Endothelial cell of umbilical vein (primary cell): ENCODE data around the gene ARHGAP28. TPM values are rescaled to one million over a fixed set of nuclear protein-coding genes. Genes with fewer than 3 reads are reported as not detected.

Experiments
- BruUV-seq: library from RNA; stranded (reverse); fragments of 400-500 nt; replicated peaks from 2 replicates; lab custom pipeline; 2021; lab: Mats Ljungman, UMichigan
- CTCF ChIA-PET: fragments of 300-600, 350-600 bp; sonication (Branson Sonifier 250); formaldehyde crosslinking; loops from one replicate; lab custom pipeline; 2021; ENCODE audit warnings: antibody characterized with exemption, inconsistent platforms; lab: Charles Lee
- POLR2A ChIA-PET: fragments of 300-600, 350-600 bp; sonication (Branson Sonifier 250); formaldehyde crosslinking; loops from one replicate; lab custom pipeline; 2021; ENCODE audit warnings: antibody characterized with exemption, inconsistent platforms; lab: Charles Lee
- DNase-seq: peaks from one replicate; pipeline ENCODE4 v3.0.0-alpha.2; 2011; ENCODE audit warnings: low read depth, low spot score
- FAIRE-seq: peaks from 2 replicates; lab custom pipeline; 2011; peaks lifted over from hg19 to GRCh38; lab: Jason Lieb, UNC
- H2AFZ ChIP-seq: 2 replicates; pipeline ENCODE4 v1.6.0; 2012; ENCODE audit warnings: low read depth, low read length, control low read depth, inconsistent platforms
- H3K27ac ChIP-seq: 2 replicates; pipeline ENCODE4 v1.5.1; 2011; ENCODE audit warnings: low read depth, mild to moderate bottlenecking, control low read depth, low read length, moderate library complexity; ENCODE audit not compliant: insufficient read depth
- H3K27me3 ChIP-seq, 2 experiments: 2 replicates each; pipeline versions ENCODE4 v1.6.0 to v1.6.1; 2011; ENCODE audit warnings: low read length in 2 of 2, mixed read lengths in 1 of 2; ENCODE audit not compliant: control insufficient read depth in 2 of 2, insufficient read depth in 2 of 2
- H3K36me3 ChIP-seq, 2 experiments: 2 replicates in 1 of 2; 3 replicates in 1 of 2; pipeline ENCODE4 v1.5.1; 2011; ENCODE audit warnings: low read length in 2 of 2, mild to moderate bottlenecking in 1 of 2, moderate library complexity in 1 of 2; ENCODE audit not compliant: control insufficient read depth in 2 of 2, insufficient read depth in 2 of 2; ENCODE audit errors: extremely low read depth in 1 of 2
- H3K4me1 ChIP-seq: 3 replicates; pipeline ENCODE4 v1.5.1; 2011; ENCODE audit warnings: mild to moderate bottlenecking, low read length; ENCODE audit not compliant: control insufficient read depth, insufficient read depth; ENCODE audit errors: extremely low read depth
- H3K4me2 ChIP-seq: 2 replicates; pipeline ENCODE4 v1.6.1; 2011; ENCODE audit warnings: low read length, control low read depth, mixed read lengths; ENCODE audit not compliant: insufficient read depth
- H3K4me3 ChIP-seq, 3 experiments: fragments of 200-600 bp in 1 of 3; sonication (generic), shearing (Covaris generic) in 1 of 3; replicated peaks in 1 of 3; 2 replicates each; pipeline ENCODE4 v1.5.1; 2011 to 2016; ENCODE audit warnings: control low read depth in 3 of 3, low read length in 3 of 3, mild to moderate bottlenecking in 2 of 3, inconsistent platforms in 1 of 3, low read depth in 1 of 3, moderate library complexity in 1 of 3; ENCODE audit not compliant: insufficient read depth in 1 of 3
- H3K79me2 ChIP-seq: 2 replicates; pipeline ENCODE4 v1.6.0; 2012; ENCODE audit warnings: low read length, inconsistent platforms; ENCODE audit not compliant: control insufficient read depth, insufficient read depth
- H3K9ac ChIP-seq: replicated peaks from 2 replicates; pipeline ENCODE3; 2011; ENCODE audit warnings: low read length, control low read depth; ENCODE audit not compliant: insufficient read depth; ENCODE audit errors: extremely low read depth
- H3K9me1 ChIP-seq: replicated peaks from 3 replicates; pipeline ENCODE4 v1.6.0; 2011; ENCODE audit warnings: mild to moderate bottlenecking, low read length; ENCODE audit not compliant: control insufficient read depth, insufficient read depth; ENCODE audit errors: extremely low read depth
- H3K9me3 ChIP-seq: replicated peaks from 2 replicates; pipeline ENCODE4 v1.5.1; 2012; ENCODE audit warnings: low read length, inconsistent platforms; ENCODE audit not compliant: control insufficient read depth, insufficient read depth
- H4K20me1 ChIP-seq: replicated peaks from 2 replicates; pipeline ENCODE3; 2011; ENCODE audit warnings: mild to moderate bottlenecking, low read length; ENCODE audit not compliant: control insufficient read depth, insufficient read depth; ENCODE audit errors: extremely low read depth
- EZH2 ChIP-seq: IDR thresholded peaks from 2 replicates; pipeline ENCODE4 v1.6.1; 2012; ENCODE audit warnings: borderline replicate concordance, low read depth, mild to moderate bottlenecking, moderate library complexity, low read length, inconsistent platforms; ENCODE audit not compliant: severe bottlenecking
- FOS ChIP-seq: IDR thresholded peaks from 2 replicates; pipeline ENCODE4 v1.6.1; 2011; ENCODE audit warnings: mild to moderate bottlenecking, low read length, moderate library complexity, borderline replicate concordance; ENCODE audit not compliant: insufficient read depth
- GATA2 ChIP-seq: IDR thresholded peaks from 2 replicates; pipeline ENCODE4 v1.7.0; 2011; ENCODE audit warnings: low read depth, mild to moderate bottlenecking, moderate library complexity, mixed read lengths, low read length; ENCODE audit not compliant: insufficient read length, insufficient read depth
- JUN ChIP-seq: IDR thresholded peaks from 2 replicates; pipeline ENCODE4 v1.6.1; 2011; ENCODE audit warnings: borderline replicate concordance, low read depth; ENCODE audit not compliant: insufficient read length, insufficient read depth
- MYC ChIP-seq: IDR thresholded peaks from one replicate; pipeline ENCODE4 v1.6.1; 2011; ENCODE audit warnings: mild to moderate bottlenecking, low read depth, low read length
- POLR2A ChIP-seq: IDR thresholded peaks from 2 replicates; pipeline ENCODE4 v1.6.1; 2012; ENCODE audit warnings: low read depth, mild to moderate bottlenecking, control low read depth, low read length
- POLR2AphosphoS5 ChIP-seq: IDR thresholded peaks from 2 replicates; pipeline ENCODE4 v1.6.1; 2012; ENCODE audit warnings: low read depth, mild to moderate bottlenecking, control low read depth, low read length, moderate library complexity; ENCODE audit not compliant: insufficient read depth
- dilution Hi-C: fragments of 300-500 bp; cut with MboI; formaldehyde crosslinking; loops from one replicate; pipeline ENCODE4 v1.15.0; 2019; ENCODE audit warnings: low sequenced_read_pairs; ENCODE audit not compliant: extremely low pct_ligation_motif_present
- intact Hi-C: fragments of 100-400 bp; cut with micrococcal nuclease; formaldehyde crosslinking; loops from one replicate; pipeline ENCODE4 v1.10.0; 2022
- polyA plus RNA-seq, 4 experiments: library from polyadenylated mRNA; depleted of rRNA in 3 of 4; stranded (reverse) in 3 of 4; unstranded in 1 of 4; fragments of >200 nt; gene quantifications; 2 replicates each; pipeline versions ENCODE4 v1.2.1 to v1.2.3, GENCODE V29; 2011 to 2012; ENCODE audit warnings: missing spikeins in 1 of 4
- total RNA-seq: library from RNA; stranded (reverse); gene quantifications from 2 replicates; pipeline ENCODE4 v1.2.3, GENCODE V29; 2021
- TF ChIP-seq, protein P1 (sequence below): IDR thresholded peaks from 2 replicates; pipeline ENCODE4 v1.6.1; 2011; ENCODE audit not compliant: insufficient read depth, insufficient read length
- TF ChIP-seq, protein P2 (sequence below), 2 donors: IDR thresholded peaks; 1 replicate in 1 of 2; 2 replicates in 1 of 2; pipeline ENCODE4 v1.5.1; 2011; ENCODE audit warnings: low read length in 2 of 2, mild to moderate bottlenecking in 2 of 2, moderate library complexity in 2 of 2, control low read depth in 1 of 2, inconsistent platforms in 1 of 2, low read depth in 1 of 2; ENCODE audit not compliant: insufficient read depth in 1 of 2; ENCODE audit errors: extremely low read depth in 1 of 2

Gene ARHGAP28
- total and polyA plus RNA-seq, 2 donors (not counting 3 experiments of a cell fraction or from before 2014, with no cell fraction given): 3.8 to 23.4 TPM

DNA sequence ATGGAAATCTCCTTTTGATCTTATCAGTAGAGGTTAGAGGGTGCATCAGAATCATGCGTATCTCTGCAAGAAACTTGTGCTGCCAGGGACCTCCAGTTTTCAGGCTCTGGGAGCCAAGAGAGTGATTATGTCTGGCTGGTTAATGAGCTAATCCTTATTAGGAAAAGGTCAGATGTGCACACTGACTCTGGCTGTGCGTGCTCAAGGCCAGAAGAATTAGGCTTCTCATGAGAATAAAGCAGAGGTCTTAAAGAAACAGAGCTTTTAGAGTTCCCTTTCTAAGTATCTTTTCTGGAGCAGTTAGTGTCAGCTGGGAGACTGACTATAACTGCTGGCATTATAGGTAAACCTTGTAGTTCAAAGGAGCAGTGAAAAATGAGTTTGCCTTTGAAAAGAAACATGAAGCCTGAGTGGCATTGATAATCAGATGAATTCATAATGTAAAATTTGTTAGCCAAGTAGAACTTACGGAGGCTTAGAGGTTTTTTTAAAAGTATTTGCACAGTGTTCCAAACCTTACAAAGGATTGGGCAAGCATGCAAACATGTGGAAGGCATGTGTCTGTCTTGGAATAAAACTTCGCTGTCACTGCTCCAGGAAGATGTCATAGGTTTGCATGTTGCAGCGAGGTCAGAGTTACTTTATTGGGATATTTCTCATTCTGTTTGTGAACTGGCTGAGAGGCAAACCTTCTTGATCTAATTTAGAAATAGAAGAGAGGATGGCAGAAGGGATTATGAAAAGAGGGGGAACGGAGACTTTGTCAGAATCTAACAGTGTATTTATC, 151.7 kb downstream of the ARHGAP28 start:
- dilution Hi-C loops: loop anchor here (25.0 kb wide), 1 partner anchor 344 kb away; no protein-coding TSS in a partner anchor
- peaks cover 2% of the 10 kb centered on the region for H3K4me1 ChIP-seq
- H3K9me3 ChIP-seq: no peaks in the 10 kb centered on the region
- DNase-seq: no peak
- no peaks in the 10 kb centered on the region for H3K36me3 ChIP-seq
- ChIA-PET POLR2A (no interaction called here), CTCF (no interaction called here)
- H3K4me3 ChIP-seq: no peak overlapping the region
- no peak overlapping the region for H2AFZ ChIP-seq
- no peak for TF ChIP-seq MYC
- TF ChIP-seq, protein P1, sequence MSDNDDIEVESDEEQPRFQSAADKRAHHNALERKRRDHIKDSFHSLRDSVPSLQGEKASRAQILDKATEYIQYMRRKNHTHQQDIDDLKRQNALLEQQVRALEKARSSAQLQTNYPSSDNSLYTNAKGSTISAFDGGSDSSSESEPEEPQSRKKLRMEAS: no peak
- TF ChIP-seq EZH2: no peak
- TF ChIP-seq POLR2AphosphoS5: no peak
- no peak for TF ChIP-seq JUN
- no peak for TF ChIP-seq GATA2
- no peak for TF ChIP-seq FOS
- no peak for TF ChIP-seq POLR2A
- TF ChIP-seq, protein P2, sequence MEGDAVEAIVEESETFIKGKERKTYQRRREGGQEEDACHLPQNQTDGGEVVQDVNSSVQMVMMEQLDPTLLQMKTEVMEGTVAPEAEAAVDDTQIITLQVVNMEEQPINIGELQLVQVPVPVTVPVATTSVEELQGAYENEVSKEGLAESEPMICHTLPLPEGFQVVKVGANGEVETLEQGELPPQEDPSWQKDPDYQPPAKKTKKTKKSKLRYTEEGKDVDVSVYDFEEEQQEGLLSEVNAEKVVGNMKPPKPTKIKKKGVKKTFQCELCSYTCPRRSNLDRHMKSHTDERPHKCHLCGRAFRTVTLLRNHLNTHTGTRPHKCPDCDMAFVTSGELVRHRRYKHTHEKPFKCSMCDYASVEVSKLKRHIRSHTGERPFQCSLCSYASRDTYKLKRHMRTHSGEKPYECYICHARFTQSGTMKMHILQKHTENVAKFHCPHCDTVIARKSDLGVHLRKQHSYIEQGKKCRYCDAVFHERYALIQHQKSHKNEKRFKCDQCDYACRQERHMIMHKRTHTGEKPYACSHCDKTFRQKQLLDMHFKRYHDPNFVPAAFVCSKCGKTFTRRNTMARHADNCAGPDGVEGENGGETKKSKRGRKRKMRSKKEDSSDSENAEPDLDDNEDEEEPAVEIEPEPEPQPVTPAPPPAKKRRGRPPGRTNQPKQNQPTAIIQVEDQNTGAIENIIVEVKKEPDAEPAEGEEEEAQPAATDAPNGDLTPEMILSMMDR (IDR thresholded peaks at IDR 0.05; ENCODE audit: extremely low read depth in 1 of 2, insufficient read depth in 1 of 2, low read depth in 1 of 2, low read length in 2 of 2): no peak
- H4K20me1 ChIP-seq: no peaks in the 10 kb centered on the region
- intact Hi-C loops: no loop called here
- H3K79me2 ChIP-seq: no peaks in the 10 kb centered on the region
- no peak overlapping the region for H3K4me2 ChIP-seq
- BruUV-seq: no TSS peak
- no peaks in the 10 kb centered on the region for H3K27me3 ChIP-seq
- no peak for FAIRE-seq
- no peak overlapping the region for H3K27ac ChIP-seq
- H3K9ac ChIP-seq: no peak overlapping the region
- no peaks in the 10 kb centered on the region for H3K9me1 ChIP-seq
